ENCODE data around the gene CIAO1.
"Not testable (repeated sequence)": the region's sequence is repeated elsewhere in the genome, so short reads cannot be mapped to it uniquely, and the experiment has no call there.

CIAO1 gene

DNA sequence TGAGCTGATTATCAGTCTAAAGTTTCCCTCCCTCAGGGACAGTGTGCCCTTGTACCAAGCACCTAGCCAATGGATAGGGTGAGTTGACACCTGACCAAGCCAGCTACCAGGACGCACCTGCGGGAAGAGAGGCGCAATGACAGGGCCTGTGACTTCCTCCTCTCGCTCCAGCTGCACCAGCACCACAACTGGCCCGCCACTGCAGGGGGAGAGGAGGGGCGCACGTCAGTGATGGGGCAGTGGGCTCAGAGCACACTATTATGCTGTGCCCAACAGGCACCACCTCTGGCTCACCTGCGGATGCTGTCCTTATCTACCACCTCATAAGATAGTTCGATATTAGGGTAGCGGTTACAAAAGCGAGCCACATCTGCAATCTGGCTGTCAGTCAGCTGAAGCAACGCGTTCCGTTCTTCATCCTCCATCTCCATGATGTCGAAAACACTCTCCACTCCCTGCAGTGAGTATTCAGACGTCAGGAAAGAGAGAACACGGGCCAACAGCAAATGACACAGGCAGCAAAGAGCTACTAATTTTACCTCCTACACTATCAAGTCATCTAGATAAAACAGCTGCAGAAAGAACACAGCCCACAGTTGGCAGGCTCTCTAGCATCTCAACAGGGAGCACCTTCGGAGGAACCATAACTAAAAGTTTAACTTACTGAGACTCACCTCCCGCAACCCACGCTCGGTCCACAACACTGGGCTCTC lies 10.9 kb downstream of the CIAO1 start:
- no peak for DNase-seq (ENCODE audit: low read depth)

DNA sequence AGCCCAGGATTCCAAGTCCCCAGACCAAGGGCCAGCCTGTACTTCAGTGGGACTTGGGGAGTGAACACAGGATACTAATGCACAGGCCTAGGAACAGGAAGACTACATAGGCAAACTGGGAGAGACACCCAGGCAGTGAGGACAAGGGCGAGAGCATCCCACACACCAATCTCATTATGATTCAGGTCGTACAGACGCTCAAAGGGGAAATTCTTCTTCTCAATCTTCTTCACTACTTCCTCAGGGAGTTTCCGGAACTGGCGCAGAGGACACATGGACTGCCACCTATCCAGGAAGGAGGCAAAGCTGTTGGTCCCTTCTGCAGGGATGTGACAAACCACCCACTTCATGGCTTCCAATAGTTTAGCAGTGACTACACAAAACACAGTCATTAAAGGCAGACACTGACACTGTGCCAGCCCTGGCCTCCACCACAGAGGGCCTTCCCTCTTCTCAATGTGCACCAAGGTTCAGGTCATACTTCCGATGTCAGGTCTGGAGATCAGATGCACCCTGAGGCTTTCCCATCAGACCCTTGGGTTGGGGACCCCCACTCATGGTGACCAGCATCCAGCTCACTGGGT lies 21.3 kb downstream of the CIAO1 start:
- DNase-seq (ENCODE audit: low read depth) = no peak

DNA sequence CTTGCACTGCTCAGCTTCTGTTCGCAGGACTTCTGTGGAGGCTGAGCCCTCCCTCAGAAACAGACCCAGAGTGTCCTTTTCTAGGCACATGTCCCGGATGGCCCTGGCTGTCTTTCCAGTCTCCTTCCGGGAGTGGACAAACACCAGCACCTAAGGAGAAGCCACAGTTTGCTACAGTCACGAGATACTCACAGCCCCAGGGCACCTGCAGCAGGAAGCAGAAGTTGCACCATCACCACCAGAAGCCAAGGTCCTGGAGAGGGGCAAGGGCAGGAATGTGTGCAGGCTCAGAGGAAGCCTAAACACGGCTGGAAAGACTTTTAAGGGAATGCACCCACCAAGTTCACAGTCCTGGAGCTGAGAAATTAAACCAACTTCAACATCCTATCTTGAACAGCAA lies 25.7 kb downstream of the CIAO1 start:
- DNase-seq (ENCODE audit: low read depth) = no peak

DNA sequence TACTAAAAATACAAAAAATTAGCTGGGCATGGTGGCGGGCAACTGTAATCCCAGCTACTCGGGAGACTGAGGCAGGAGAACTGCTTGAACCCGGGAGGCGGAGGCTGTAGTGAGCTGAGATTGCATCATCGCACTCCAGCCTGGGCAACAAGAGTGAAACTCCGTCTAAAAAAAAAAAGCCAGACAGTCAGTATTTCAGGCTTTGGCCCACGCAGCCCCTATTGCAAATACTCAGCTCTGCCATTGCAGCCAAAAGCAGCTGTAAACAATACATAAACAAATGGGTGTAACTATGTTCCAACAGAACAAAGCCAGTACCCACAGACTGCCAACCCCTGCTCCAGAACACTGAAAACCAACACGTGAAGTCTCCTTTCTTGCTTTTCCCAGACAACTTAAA lies 28.2 kb downstream of the CIAO1 start:
- not testable (repeated sequence) for DNase-seq (ENCODE audit: low read depth)

DNA sequence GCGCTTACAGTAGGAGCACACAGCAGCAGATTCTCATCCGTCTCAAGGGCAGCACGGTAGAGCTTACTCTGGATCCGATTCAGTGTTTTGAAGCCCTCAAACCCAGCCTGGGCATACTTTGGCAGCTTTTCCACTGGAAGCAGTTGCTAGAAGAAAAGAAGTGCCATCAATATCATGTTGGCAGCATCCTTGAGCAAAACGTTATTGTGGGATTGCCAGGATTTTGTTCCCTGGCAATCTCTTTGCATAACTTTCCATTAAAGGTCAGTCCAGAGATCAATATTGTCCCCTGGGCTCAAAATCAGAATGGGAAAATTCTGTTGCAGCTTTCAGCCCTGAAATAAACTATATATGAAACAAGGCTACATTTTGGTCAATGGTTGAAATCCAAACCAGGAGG lies 30.9 kb downstream of the CIAO1 start:
- DNase-seq (ENCODE audit: low read depth) = no peak

DNA sequence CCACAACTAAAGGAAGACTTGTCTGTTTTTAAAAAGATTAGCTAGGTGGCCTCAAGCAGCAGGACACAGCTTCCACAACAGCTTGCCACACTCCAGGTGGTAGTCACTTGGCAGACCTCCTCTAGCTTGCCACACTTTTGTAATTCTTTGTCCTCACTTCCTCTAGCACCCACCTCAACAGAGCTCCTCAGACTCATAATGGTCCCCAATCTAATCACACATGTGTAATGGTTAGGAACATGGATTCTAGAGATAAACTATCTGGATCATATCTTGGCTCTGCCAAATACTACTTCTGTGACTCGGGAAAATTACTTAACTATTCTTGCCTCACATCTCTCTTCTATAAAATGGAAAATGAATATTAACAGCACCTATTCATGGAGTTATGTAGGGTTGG lies 35.8 kb downstream of the CIAO1 start:
- DNase-seq (ENCODE audit: low read depth) = no peak

DNA sequence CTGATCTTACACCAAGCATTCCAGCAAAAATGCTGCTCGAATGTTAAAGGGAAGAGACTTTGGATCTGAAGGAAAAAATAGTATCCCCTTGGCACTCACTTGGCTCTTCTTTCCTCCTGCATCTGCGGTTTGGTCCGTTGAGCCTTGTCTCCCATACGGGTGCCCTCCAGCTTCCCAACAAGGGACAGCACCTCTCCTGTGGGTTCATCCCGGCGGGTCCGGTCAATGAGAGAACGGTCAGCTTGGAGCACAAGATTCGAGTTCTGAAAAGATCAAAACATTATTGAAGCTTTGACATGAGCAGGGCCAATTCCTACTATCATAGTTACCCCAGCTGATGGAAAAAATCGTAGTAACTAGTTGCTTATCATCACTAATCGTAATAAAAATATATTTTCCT lies 38.6 kb downstream of the CIAO1 start:
- no peak for DNase-seq (ENCODE audit: low read depth)

DNA sequence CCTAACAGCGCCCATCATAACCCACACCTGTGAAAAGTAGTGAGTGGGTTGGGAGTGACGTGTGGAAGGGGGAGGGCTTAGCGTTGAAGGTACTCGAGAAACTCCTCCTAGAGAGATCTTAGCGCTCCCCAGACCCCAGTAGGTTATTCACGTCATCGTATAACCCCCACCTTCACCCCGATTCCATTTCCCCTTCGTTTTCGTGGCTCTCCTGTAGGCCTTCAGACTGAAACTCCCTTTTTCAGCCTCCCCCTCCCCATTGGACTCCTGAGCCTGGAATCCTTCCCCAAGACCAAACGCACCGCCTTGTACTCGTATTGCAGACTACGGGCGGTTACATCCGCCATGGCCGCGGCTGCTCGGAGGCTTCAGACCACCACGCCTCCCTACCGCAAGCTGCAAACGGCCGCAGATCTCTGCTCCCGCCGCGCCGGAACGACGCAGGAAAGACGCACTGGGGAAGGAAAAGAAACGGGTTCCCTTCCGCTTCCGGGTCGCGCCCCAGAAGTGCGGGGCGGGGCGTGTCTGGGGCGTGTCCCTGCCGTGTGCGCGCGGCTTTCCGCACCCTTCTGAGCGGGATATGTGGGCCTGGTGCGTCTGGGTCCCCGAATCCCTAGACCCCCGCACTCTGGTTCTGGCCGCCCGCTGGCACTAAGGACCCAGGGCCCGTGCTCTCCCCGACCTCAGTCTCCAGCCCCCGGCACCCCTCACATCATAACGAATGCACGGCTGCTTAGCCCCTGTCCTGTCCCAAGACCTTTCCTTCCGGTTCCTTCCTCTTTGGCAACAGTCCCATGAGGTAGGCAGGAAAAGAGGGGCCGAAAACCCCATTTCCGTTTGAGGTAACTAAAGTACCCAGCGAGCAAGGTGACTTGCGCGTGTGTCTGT lies 39.3 kb downstream of the CIAO1 start, which contains the start of gene SNRNP200:
SNRNP200 (minus strand) TSS at position 456 of the 888 bp plus-strand sequence; CDS start at position 347, 109 bp downstream.
- DNase-seq (ENCODE audit: low read depth) = peak; percentile 86

DNA sequence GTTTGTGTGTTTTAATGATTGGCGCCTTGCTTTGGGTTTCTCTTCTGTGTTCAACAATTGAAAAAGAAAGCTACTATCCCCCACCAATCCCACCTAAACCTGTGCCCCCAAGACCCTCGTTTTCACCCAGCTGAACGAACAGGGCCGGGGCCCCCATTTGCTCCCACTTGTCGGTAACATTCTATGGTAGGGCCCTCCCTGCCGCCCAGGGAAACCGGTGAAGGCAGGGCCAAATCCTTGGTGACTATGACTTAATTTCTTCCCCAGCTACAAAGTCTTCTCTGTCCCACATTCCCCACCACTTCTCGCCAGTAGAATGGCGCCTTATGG lies 39.9 kb downstream of the CIAO1 start:
- no peak for DNase-seq (ENCODE audit: low read depth)

DNA sequence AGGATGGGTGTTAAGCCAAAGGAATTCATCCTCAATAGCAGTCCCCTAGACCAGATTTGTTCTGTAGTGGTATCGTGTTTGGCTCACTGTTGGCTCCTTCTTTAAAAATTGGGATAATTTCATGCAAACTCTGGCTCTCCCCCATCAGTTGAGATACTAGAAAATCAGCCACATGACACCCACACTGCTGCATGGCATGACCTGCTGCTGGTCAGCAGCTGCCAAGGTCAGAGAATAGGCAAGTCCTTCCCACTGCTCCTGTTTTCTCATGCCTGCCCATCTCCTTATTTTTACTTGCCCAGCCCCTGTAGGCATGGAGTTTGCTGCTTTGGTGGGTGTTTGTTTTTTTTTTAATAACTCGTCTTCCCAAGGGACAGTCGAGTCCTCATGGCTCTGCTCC lies 40.3 kb downstream of the CIAO1 start:
- no peak for DNase-seq (ENCODE audit: low read depth)

DNA sequence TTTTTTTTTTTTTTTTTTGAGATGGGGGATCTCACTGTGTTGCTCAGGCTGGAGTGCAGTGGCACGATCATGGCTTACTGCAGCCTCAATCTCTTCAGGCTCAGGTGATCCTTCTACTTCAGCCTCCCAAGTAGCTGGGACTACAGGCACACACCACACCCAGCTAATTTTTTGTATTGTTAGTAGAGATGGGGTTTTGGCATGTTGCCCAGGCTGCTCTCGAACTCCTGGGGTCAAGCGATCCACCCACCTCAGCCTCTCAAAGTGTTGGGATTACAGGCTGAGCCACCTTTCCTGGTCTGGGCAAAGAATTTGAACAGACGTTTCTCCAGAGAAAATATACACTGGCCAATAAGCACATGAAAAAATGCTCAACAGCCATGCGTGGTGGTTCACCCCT lies 42.2 kb downstream of the CIAO1 start:
- no peak for DNase-seq (ENCODE audit: low read depth)

DNA sequence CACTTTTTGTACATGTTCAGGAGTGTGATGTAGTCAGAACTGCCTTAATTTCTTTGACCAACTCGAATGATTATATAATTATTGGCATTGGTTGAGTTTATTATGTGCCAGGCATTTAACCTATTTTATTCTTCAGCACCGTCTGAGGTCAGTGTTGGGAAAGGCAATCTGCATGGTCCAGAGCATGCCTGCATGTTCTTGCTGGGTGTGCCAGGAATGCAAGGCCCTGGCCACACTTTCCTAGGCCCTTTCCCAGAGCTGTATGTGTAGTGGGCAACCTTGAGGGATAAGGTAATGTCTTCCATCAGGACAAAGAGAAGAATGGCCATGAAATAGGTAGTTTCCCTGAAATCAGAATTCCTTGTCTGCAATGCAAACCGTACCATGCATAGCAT lies 49.0 kb downstream of the CIAO1 start:
- no peak for DNase-seq (ENCODE audit: low read depth)

DNA sequence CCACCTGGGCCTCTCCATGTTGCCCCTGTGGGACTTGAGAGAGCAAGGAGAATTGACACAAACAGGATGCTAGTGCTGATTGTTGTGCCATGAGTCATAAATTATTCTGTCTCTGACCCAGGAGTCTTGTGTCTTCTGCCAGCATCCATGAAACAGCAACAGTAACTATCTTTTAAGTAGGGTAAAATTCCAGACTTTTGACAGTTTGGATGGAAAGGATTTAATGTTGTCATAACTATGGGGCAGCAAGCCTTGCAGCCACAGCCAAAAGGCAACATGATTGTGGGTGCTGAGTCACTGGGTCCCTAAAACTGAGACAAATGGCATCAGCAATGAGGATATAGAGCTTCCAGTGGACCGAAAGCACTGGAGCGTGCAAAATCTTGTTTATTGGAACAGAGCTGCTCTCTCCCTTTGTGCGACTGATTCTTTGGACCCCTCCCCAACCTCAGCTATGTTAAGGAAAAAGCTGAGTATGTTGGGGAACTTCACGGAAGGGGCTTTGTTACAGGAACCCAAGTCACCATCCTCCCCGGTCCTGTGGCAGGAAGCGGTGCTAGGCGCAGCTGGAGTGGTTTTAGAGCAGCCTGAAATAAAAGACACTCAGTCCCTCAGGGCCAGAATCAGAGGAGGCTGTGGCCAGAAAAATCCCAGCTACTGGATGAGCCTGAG lies 49.5 kb downstream of the CIAO1 start:
- DNase-seq (ENCODE audit: low read depth) = no peak

DNA sequence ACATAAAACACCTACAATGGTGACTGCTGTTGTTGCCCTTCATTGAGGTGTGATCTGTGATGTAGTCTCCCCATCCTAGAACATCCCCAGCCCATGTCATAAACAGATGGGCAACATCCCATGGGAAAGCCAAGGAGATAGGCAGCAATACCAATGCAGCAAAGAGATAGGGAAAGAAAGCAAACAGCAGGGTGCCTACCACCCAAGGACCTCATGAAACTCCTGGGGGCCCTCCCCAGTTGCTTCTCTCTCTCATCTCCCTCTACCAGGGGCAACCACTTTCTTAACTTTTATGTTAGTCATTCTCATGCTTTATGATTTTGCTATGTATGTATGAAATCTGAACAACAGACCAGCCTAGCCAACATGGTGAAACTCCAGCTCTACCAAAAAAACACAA lies 51.0 kb downstream of the CIAO1 start:
- DNase-seq (ENCODE audit: low read depth) = no peak

DNA sequence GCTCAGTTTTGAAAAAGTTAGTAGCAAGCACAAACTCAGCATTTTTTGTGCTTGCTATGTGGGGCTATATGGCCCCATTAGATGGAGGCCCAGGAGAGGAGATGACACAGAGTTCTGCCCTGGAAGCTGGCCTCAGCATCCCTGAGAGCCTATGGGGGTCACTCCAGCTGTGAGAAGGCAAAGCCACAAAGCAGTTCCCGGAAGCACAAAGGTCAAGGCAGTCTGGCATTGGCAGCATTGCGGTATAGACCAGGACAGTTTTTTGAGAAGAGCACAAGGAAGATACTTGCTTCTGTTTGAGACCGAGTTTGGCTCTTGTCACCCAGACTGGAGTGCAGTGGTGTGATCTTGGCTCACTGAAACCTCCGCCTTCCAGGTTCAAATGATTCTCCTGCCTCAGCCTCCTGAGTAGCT lies 51.6 kb downstream of the CIAO1 start:
- no peak for DNase-seq (ENCODE audit: low read depth)

DNA sequence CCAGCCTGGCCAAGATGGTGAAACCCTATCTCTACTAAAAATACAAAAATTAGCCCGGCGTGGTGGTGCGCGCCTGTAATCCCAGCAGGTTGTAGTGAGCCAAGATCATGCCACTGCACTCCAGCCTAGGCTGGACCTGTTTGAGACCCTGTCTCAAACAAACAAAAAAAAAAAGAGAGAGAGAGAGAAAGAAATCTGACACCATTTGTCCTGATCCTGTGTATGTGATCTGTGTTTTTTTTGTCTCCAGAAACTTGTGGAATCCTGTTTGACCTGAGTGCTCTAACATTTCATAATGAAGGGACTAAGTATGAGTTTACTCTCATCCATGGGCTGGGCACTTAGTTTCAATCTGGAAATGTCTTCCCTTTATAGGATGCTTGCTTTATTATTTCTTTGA lies 52.7 kb downstream of the CIAO1 start:
- DNase-seq (ENCODE audit: low read depth) = no peak

DNA sequence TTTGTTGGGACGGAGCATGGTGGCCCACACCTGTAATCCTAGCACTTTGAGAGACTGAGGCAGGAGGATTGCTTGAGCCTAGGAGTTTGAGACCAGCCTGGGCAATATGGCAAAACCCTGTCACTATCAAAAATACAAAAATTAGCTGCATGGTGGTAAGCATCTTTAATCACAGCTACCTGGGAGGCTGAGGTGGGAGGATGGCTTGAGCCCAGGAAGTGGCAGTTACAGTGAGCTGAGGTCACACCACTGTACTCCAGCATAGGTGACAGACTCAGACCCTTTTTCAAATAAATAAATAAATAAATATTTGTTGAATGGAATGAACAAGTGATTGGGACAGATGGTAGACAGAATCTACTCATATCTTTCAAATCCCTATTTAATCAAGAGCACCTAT lies 53.4 kb downstream of the CIAO1 start:
- DNase-seq (ENCODE audit: low read depth) = no peak

DNA sequence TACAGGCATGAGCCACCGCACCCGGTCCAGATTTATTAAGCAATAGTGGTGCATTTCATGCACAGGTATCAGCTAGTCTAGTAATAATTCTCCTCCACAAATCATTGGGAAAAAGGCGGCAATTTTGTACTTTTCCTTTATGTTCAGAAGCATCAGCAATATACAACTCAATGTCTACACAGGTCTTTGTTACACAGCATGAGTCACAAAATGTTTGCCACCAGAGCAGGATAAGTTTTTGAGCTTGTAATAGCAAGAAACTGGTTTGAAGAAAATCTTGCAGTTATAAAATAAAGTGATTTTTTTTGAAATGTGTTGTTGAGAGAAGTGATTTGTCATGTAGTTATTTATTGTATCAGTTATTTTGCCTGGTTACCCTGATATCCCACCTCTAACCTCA lies 54.3 kb downstream of the CIAO1 start:
- no peak for DNase-seq (ENCODE audit: low read depth)

DNA sequence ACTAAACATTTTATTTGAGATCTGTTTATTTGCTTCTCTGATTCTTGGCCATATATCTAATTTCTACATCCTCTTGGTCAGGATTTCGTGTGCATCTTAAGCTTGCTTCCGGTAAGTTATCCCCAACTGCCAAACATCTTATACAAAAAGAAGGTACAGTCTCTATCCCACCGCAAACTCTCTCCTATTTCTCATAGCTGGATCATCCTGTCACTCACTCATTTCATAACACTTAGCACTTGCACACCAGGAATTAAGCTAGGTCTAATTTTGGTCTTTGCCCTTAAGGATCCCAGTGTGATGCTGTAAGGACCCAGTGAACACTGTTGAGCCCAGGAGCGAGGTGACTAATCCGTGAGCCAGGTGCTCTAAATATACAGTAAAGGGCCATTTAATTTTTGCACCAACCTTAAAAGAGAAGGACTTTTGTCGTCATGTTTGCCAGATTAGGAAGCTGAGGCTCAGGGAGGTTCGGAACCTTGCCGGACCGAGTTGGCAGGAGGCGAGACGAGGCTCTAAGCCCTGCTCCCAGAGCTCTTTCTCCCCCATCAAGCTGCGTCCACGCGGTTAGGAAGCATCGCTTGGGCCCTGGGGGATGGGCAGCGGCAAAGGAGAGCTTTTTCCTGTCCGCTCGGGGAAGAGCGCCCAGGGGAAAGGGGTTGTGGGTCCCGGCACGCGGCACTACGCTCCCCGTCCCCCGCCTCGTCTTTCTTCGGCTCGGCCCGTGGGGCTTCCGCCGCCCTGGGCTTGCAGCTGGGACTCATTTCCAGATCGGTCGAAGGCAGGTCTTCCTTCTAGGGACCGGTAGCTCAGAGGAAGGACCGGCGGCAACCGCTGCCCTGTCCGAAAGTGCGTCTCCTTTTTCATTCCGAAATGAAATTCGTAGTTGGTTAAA lies 55.0 kb downstream of the CIAO1 start:
- DNase-seq (ENCODE audit: low read depth) = no peak
